ENCODE results near the gene SPSB2.

DNA sequence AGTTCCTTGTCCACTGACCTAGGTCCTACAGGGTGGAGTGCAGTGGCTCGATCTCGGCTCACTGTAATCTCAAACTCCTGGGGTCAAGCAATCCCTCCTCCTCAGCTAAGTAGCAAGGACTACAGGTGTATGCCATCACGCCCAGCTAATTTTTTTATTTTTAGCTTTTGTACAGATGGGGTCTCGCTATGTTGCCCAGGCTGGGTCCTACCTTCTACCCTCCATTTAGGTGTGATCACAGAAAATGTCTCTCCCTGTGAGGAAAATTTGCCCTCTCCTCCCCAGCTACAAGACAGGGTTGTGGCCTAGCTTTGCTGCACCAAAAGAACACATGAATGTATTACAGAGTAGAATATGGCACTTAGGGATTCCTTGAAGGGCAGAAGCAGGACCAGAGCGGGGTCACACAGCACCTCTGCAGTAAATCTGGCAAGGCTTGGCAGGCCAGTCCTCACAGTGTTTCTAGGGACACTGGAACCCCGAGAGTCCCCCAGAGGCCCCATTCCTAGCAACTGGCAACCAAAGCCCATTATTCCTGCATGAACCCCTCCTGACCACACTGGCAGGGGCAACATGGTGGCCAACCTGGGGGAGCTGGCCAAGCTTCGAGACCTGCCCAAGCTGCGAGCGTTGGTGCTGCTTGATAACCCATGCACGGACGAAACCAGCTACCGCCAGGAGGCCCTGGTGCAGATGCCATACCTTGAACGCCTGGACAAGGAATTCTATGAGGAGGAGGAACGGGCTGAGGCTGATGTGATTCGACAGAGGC is 39.2 kb upstream of the SPSB2 start:
- TF ChIP-seq, protein P1, sequence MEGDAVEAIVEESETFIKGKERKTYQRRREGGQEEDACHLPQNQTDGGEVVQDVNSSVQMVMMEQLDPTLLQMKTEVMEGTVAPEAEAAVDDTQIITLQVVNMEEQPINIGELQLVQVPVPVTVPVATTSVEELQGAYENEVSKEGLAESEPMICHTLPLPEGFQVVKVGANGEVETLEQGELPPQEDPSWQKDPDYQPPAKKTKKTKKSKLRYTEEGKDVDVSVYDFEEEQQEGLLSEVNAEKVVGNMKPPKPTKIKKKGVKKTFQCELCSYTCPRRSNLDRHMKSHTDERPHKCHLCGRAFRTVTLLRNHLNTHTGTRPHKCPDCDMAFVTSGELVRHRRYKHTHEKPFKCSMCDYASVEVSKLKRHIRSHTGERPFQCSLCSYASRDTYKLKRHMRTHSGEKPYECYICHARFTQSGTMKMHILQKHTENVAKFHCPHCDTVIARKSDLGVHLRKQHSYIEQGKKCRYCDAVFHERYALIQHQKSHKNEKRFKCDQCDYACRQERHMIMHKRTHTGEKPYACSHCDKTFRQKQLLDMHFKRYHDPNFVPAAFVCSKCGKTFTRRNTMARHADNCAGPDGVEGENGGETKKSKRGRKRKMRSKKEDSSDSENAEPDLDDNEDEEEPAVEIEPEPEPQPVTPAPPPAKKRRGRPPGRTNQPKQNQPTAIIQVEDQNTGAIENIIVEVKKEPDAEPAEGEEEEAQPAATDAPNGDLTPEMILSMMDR (IDR thresholded peaks at IDR 0.05) = no peak
- no peak for TF ChIP-seq EP300 (IDR thresholded peaks at IDR 0.05)
